ENCODE data around the gene TMEM135. TPM values are rescaled to one million over a fixed set of nuclear protein-coding genes. Genes with fewer than 3 reads are reported as not detected.

TMEM135 gene
- total RNA-seq, 2 experiments from 2014 or later: 16.7 to 27.5 TPM

GRCh38 chr11:87057749-87058148, 20.0 kb downstream of the TMEM135 start:
- Mint-ChIP-seq H3K36me3 (peaks cover 3% of the 10 kb centered on the region), H3K4me3 (no peak overlapping the region), H3K4me1 (ENCODE audit: low read depth) (peaks cover 6% of the 10 kb centered on the region), H3K9me3 (no peaks in the 10 kb centered on the region), H3K27me3 (no peaks in the 10 kb centered on the region), H3K27ac (no peak overlapping the region)
- ChIA-PET POLR2A (no interaction called here), CTCF (interaction anchor here (0.7 kb wide), 1 partner anchor 40 kb away, joined by 3 read pairs; no protein-coding TSS in a partner anchor)
- intact Hi-C loops (cut with micrococcal nuclease): no loop called here
- DNase-seq: no peak

GRCh38 chr11:87059596-87060390, 22.1 kb downstream of the TMEM135 start:
- ChIA-PET CTCF (no interaction called here), POLR2A (no interaction called here)
- intact Hi-C loops (cut with micrococcal nuclease): no loop called here
- Mint-ChIP-seq H3K4me3 (no peak overlapping the region), H3K4me1 (ENCODE audit: low read depth) (peaks cover 6% of the 10 kb centered on the region), H3K27me3 (no peaks in the 10 kb centered on the region), H3K36me3 (peaks cover 3% of the 10 kb centered on the region), H3K9me3 (no peaks in the 10 kb centered on the region), H3K27ac (no peak overlapping the region)
- no peak for DNase-seq

- peaks cover 4% of the 10 kb centered on the region for H3K4me1 Mint-ChIP-seq (ENCODE audit: low read depth)
- intact Hi-C loops (cut with micrococcal nuclease): no loop called here
- DNase-seq: no peak
- no peak overlapping the region for H3K4me3 Mint-ChIP-seq
- no peaks in the 10 kb centered on the region for H3K27me3 Mint-ChIP-seq
- H3K9me3 Mint-ChIP-seq: no peaks in the 10 kb centered on the region
- H3K27ac Mint-ChIP-seq: no peak overlapping the region
- peaks cover 3% of the 10 kb centered on the region for H3K36me3 Mint-ChIP-seq
- POLR2A ChIA-PET: no interaction called here
- CTCF ChIA-PET: no interaction called here
Observed at GRCh38 chr11:87061766-87062165, 24.0 kb downstream of the TMEM135 start.

- POLR2A ChIA-PET: no interaction called here
- CTCF ChIA-PET: no interaction called here
- Mint-ChIP-seq H3K27ac (no peak overlapping the region), H3K9me3 (no peaks in the 10 kb centered on the region), H3K4me1 (ENCODE audit: low read depth) (peaks cover 4% of the 10 kb centered on the region), H3K27me3 (no peaks in the 10 kb centered on the region), H3K36me3 (peaks cover 3% of the 10 kb centered on the region), H3K4me3 (no peak overlapping the region)
- no peak for DNase-seq
- intact Hi-C loops (cut with micrococcal nuclease): no loop called here
Observed at GRCh38 chr11:87063982-87064381, 26.2 kb downstream of the TMEM135 start.

DNA sequence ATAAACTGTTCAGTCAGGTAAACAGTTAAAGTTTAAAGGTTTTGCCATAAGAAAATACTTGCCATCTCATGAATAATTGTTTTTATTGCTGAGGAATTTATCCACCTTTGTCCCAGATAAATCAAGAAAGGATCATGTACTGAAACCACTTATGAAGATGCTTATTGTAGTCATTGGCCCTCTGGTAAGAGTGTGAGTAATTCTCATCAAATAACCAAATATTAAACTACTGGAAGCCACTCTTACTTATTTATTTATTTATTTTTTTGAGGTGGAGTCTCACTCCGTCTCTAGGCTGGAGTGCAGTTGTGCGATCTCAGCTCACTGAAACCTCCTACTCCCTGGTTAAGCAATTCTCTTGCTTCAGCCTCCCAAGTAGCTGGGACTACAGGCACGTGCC, 35.1 kb downstream of the TMEM135 start:
- Mint-ChIP-seq H3K4me1 (ENCODE audit: low read depth) (no peaks in the 10 kb centered on the region), H3K4me3 (no peak overlapping the region), H3K36me3 (peaks cover 8% of the 10 kb centered on the region), H3K27ac (no peak overlapping the region), H3K9me3 (no peaks in the 10 kb centered on the region), H3K27me3 (no peaks in the 10 kb centered on the region)
- DNase-seq: no peak
- ChIA-PET CTCF (no interaction called here), POLR2A (no interaction called here)
- intact Hi-C loops (cut with micrococcal nuclease): no loop called here

DNA sequence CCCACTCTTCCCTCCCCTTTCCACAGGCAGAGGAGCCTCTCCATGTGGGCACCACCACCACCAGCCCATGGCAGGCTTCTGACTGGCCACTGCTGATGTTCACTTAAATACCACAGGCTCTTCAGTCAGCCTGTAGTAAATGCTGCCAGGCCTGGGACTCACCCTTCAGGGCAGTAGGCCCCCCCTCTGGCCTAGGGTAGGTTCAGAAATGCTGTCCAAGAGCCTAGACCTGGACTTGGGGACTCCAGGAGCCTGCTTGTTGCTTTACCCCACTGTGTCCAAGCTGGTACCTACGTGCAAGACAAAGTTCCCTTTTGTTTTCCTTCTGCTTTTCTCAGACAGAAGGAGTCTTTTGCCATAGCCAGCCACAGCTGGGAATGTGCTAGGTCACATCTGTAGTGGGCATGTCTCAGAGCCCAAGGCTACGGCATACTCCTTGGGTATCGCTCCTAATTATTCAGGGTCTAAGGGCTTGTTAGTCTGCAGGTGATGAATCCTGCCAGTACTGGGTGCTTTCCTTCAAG, 38.6 kb downstream of the TMEM135 start:
- no peaks in the 10 kb centered on the region for H3K27me3 Mint-ChIP-seq
- peaks cover 11% of the 10 kb centered on the region for H3K36me3 Mint-ChIP-seq
- ChIA-PET POLR2A (no interaction called here), CTCF (no interaction called here)
- no peak overlapping the region for H3K4me3 Mint-ChIP-seq
- intact Hi-C loops (cut with micrococcal nuclease): no loop called here
- no peak overlapping the region for H3K27ac Mint-ChIP-seq
- DNase-seq: no peak
- H3K9me3 Mint-ChIP-seq: no peaks in the 10 kb centered on the region
- peaks cover 3% of the 10 kb centered on the region for H3K4me1 Mint-ChIP-seq (ENCODE audit: low read depth)

DNA sequence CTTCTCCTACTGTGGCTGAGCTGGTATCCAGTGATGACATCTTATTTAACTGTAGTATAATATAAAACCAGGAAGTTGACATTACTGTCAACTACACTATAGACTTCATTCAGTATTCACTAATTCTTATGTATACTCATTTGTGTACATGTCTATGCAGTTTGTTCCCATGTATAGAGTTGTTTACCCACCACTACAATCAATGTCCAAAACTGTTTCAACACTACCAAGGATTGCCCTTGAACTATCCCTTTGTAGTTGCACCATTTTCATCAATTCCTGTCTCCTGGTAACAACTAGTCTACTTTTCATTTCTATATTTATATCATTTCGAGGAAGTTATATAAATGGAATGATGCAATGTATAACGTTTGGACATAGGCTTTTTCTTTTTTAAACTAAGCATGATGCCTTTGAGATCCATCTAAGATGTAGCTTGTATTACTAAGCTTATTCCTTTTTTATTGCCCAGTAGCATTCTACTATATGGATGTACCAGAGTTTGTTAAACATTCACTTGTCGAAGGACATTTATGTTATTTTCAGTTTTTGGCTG, 39.2 kb downstream of the TMEM135 start:
- CTCF ChIA-PET: no interaction called here
- intact Hi-C loops (cut with micrococcal nuclease): no loop called here

GRCh38 chr11:87081358-87081757, 43.6 kb downstream of the TMEM135 start:
- peaks cover 8% of the 10 kb centered on the region for H3K36me3 Mint-ChIP-seq
- peak overlapping the region; percentile 74 for H3K27ac Mint-ChIP-seq
- POLR2A ChIA-PET: interaction anchor here (1.3 kb wide), 1 partner anchor 44 kb away, joined by 5 read pairs; the partner anchor contains the start of gene TMEM135
- H3K4me1 Mint-ChIP-seq (ENCODE audit: low read depth): peaks cover 21% of the 10 kb centered on the region
- H3K27me3 Mint-ChIP-seq: no peaks in the 10 kb centered on the region
- peak overlapping the region; percentile 67 for H3K4me3 Mint-ChIP-seq
- DNase-seq: no peak
- CTCF ChIA-PET: interaction anchor here (1.7 to 2.3 kb wide), 2 partner anchors 17 to 86 kb away, joined by 7 to 9 read pairs; no protein-coding TSS in a partner anchor
- intact Hi-C loops (cut with micrococcal nuclease): loop anchor here (1.0 kb wide), 2 partner anchors 44 to 132 kb away; partner anchors contain the start of gene TMEM135
- H3K9me3 Mint-ChIP-seq: no peaks in the 10 kb centered on the region

More for the DNA sequence above, 39.2 kb downstream of the TMEM135 start:
- Mint-ChIP-seq H3K9me3 (no peaks in the 10 kb centered on the region), H3K36me3 (peaks cover 11% of the 10 kb centered on the region), H3K27me3 (no peaks in the 10 kb centered on the region), H3K4me1 (ENCODE audit: low read depth) (peaks cover 8% of the 10 kb centered on the region), H3K4me3 (no peak overlapping the region), H3K27ac (no peak overlapping the region)
- no peak for DNase-seq
- POLR2A ChIA-PET: no interaction called here

DNA sequence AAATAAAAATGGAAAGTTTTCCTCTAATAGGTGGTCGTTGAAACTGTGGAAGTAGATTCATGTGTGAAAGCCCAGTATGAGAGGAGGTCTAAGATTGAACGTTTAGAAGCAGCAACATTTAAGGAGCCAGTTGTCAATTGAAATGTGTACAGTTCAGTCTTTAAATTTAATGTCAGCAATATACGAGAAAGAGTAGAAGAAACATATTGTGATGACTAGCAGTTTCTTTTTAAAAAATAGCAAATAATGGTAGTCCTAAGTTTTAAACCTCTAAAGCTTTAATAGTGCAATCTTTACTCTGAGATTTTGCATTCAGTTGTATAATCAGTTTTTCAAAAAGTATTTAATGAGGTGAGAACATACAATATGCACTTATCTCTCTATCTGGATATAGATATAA, 44.9 kb downstream of the TMEM135 start:
- no peak overlapping the region for H3K4me3 Mint-ChIP-seq
- H3K27me3 Mint-ChIP-seq: no peaks in the 10 kb centered on the region
- intact Hi-C loops (cut with micrococcal nuclease): no loop called here
- H3K9me3 Mint-ChIP-seq: no peaks in the 10 kb centered on the region
- CTCF ChIA-PET: interaction anchor here (1.7 to 2.3 kb wide), 2 partner anchors 16 to 87 kb away, joined by 7 to 9 read pairs; no protein-coding TSS in a partner anchor
- DNase-seq: no peak
- H3K4me1 Mint-ChIP-seq (ENCODE audit: low read depth): peaks cover 21% of the 10 kb centered on the region
- POLR2A ChIA-PET: interaction anchor here (1.3 kb wide), 1 partner anchor 45 kb away, joined by 5 read pairs; the partner anchor contains the start of gene TMEM135
- H3K27ac Mint-ChIP-seq: no peak overlapping the region
- H3K36me3 Mint-ChIP-seq: peaks cover 17% of the 10 kb centered on the region

DNA sequence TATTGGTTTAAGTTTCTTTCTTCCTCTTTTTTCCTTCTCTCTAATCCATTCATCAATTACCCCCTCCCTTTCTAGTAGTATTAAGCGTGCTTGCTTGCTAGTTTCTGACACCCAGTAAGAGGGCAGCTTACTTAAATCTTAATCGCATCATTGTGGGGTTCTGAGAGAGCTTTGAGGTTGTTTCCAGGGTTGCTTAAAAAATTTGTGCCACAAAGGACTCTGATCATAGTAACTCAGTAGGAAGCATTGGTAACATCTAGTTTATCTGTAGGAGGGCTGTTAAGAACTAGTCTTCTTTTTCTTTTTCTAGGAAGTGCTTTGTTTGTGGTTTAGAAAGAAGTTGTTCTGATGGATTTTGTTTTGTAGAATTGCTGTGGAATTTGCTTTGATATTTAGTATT, 45.3 kb downstream of the TMEM135 start:
- intact Hi-C loops (cut with micrococcal nuclease): no loop called here
- no peaks in the 10 kb centered on the region for H3K27me3 Mint-ChIP-seq

GRCh38 chr11:87092159-87092558, 54.4 kb downstream of the TMEM135 start:
- DNase-seq: no peak
- no peak overlapping the region for H3K27ac Mint-ChIP-seq
- H3K4me1 Mint-ChIP-seq (ENCODE audit: low read depth): no peaks in the 10 kb centered on the region
- no peak overlapping the region for H3K4me3 Mint-ChIP-seq
- CTCF ChIA-PET: no interaction called here
- H3K9me3 Mint-ChIP-seq: peaks cover 17% of the 10 kb centered on the region
- no peaks in the 10 kb centered on the region for H3K27me3 Mint-ChIP-seq
- POLR2A ChIA-PET: no interaction called here
- H3K36me3 Mint-ChIP-seq: peaks cover 38% of the 10 kb centered on the region
- intact Hi-C loops (cut with micrococcal nuclease): no loop called here

More for the DNA sequence above, 45.3 kb downstream of the TMEM135 start:
- Mint-ChIP-seq H3K9me3 (no peaks in the 10 kb centered on the region), H3K27ac (no peak overlapping the region), H3K36me3 (peaks cover 16% of the 10 kb centered on the region), H3K4me1 (ENCODE audit: low read depth) (peaks cover 21% of the 10 kb centered on the region), H3K4me3 (no peak overlapping the region)
- no peak for DNase-seq
- POLR2A ChIA-PET: no interaction called here
- CTCF ChIA-PET: interaction anchor here (2.3 kb wide), 1 partner anchor 15 kb away, joined by 9 read pairs; no protein-coding TSS in a partner anchor

DNA sequence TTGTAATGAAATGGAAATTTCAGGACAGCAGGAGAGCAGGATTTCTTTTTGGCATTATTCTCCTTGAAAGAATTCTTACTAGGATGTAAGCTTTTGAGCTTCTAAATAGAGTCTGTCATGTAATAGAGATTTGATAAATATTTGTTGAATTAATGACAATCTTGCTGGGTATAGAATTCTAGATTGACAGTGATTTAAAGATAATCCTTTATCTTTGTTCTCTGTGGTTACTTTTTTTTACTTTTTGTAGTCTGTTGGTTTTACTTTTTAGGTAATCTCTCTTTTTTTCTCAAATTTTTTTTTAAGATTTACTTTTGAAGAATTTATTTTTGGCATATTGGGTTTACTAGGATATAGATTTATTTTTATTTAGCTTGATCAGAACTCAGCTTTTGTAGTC, 54.8 kb downstream of the TMEM135 start:
- H3K36me3 Mint-ChIP-seq: peaks cover 35% of the 10 kb centered on the region
- CTCF ChIA-PET: no interaction called here
- intact Hi-C loops (cut with micrococcal nuclease): no loop called here
- POLR2A ChIA-PET: no interaction called here
- no peak overlapping the region for H3K4me3 Mint-ChIP-seq
- H3K4me1 Mint-ChIP-seq (ENCODE audit: low read depth): peaks cover 2% of the 10 kb centered on the region
- no peak overlapping the region for H3K27ac Mint-ChIP-seq
- peaks cover 17% of the 10 kb centered on the region for H3K9me3 Mint-ChIP-seq
- H3K27me3 Mint-ChIP-seq: no peaks in the 10 kb centered on the region
- DNase-seq: no peak
